HCT116 (cell line): Measurements from ENCODE around the gene EIF2AK2. TPM values are rescaled to one million over a fixed set of nuclear protein-coding genes. Genes with fewer than 3 reads are reported as not detected.

Experiments
- ATAC-seq: fragments of 200-7000 bp; cut with Tn5 transposase; 2 replicates; pipeline ENCODE4 v1.9.1; 2020; ENCODE audit warnings: mild to moderate bottlenecking, moderate library complexity
- BruUV-seq: library from RNA; stranded (reverse); fragments of 400-500 nt; replicated peaks from 2 replicates; lab custom pipeline; 2021; lab: Mats Ljungman, UMichigan
- CTCF ChIA-PET: fragments of 300-600 bp; sonication (Branson Sonifier 250); formaldehyde crosslinking; loops from one replicate; lab custom pipeline; 2021; ENCODE audit warnings: antibody characterized with exemption; lab: Charles Lee
- POLR2A ChIA-PET: fragments of 300-600, 350-600 bp; sonication (Branson Sonifier 250); formaldehyde crosslinking; loops from one replicate; lab custom pipeline; 2021; ENCODE audit warnings: antibody characterized with exemption; lab: Charles Lee
- RAD21 ChIA-PET, 2 experiments: fragments of 300-600 bp; sonication (Branson Sonifier 250); formaldehyde crosslinking; loops; one replicate each; lab custom pipeline; 2023; ENCODE audit warnings: low total read pairs in 2 of 2; ENCODE audit not compliant: uncharacterized antibody in 2 of 2, unreplicated experiment in 2 of 2, low non-redundant PET in 1 of 2; lab: Charles Lee
- DNase-seq: peaks from one replicate; pipeline ENCODE4 v3.0.0-alpha.2; 2010; ENCODE audit warnings: low read depth, low spot score
- H2AFZ ChIP-seq: fragments of 200-600 bp; shearing (Covaris generic), sonication (generic); 2 replicates; pipeline ENCODE4 v1.6.1; 2017; ENCODE audit warnings: low read depth, mixed run types, mixed read lengths, antibody characterized with exemption, low read length; ENCODE audit not compliant: poor library complexity, severe bottlenecking
- H3K27ac ChIP-seq: 2 replicates; pipeline ENCODE4 v1.5.1; 2012; ENCODE audit warnings: low read depth, low read length
- H3K27me3 ChIP-seq: fragments of 200-600 bp; sonication (generic); 2 replicates; pipeline ENCODE4 v1.6.1; 2016; ENCODE audit warnings: mixed run types, low read length, mixed read lengths; ENCODE audit not compliant: insufficient read depth
- H3K36me3 ChIP-seq, 2 experiments: fragments of 200-500 bp in 1 of 2; fragments of 200-600 bp in 1 of 2; sonication (Bioruptor generic) in 1 of 2; sonication (generic) in 1 of 2; 2 replicates each; pipeline versions ENCODE4 v1.5.1 to v1.6.1; 2014 to 2016; ENCODE audit warnings: low read length in 2 of 2, inconsistent platforms in 1 of 2, mixed read lengths in 1 of 2, mixed run types in 1 of 2; ENCODE audit not compliant: insufficient read depth in 2 of 2, control insufficient read depth in 1 of 2
- H3K4me1 ChIP-seq, 2 experiments: fragments of 200-600 bp in 1 of 2; sonication (generic) in 1 of 2; 2 replicates each; pipeline versions ENCODE4 v1.5.1 to v1.6.1; 2012 to 2017; ENCODE audit warnings: low read length in 2 of 2, inconsistent platforms in 1 of 2, mild to moderate bottlenecking in 1 of 2, mixed read lengths in 1 of 2, mixed run types in 1 of 2, moderate library complexity in 1 of 2; ENCODE audit not compliant: insufficient read depth in 2 of 2, control insufficient read depth in 1 of 2
- H3K4me2 ChIP-seq: fragments of 200-600 bp; sonication (generic); 2 replicates; pipeline ENCODE4 v1.6.1; 2017; ENCODE audit warnings: mixed run types, low read length, mixed read lengths
- H3K4me3 ChIP-seq, 2 experiments: fragments of 200-600 bp in 1 of 2; sonication (generic) in 1 of 2; replicated peaks in 1 of 2; 2 replicates each; pipeline ENCODE4 v1.5.1; 2011 to 2016; ENCODE audit warnings: low read length in 2 of 2, control low read depth in 1 of 2, low read depth in 1 of 2, mild to moderate bottlenecking in 1 of 2, mixed read lengths in 1 of 2, mixed run types in 1 of 2
- H3K79me2 ChIP-seq: fragments of 200-600 bp; sonication (generic); 2 replicates; pipeline ENCODE4 v1.6.1; 2017; ENCODE audit warnings: mild to moderate bottlenecking, mixed run types, low read length, moderate library complexity, mixed read lengths; ENCODE audit not compliant: insufficient read depth
- H3K9ac ChIP-seq: fragments of 200-600 bp; sonication (generic); 2 replicates; pipeline ENCODE4 v1.6.1; 2016; ENCODE audit warnings: low read length, mixed read lengths
- H3K9me2 ChIP-seq: fragments of 200-600 bp; sonication (generic), shearing (Covaris generic); 2 replicates; pipeline ENCODE4 v1.6.1; 2017; ENCODE audit warnings: mixed run types, mild to moderate bottlenecking, moderate library complexity; ENCODE audit not compliant: insufficient read depth
- H3K9me3 ChIP-seq, 2 experiments: fragments of 200-500 bp in 1 of 2; fragments of 200-600 bp in 1 of 2; sonication (Bioruptor generic) in 1 of 2; sonication (generic) in 1 of 2; 2 replicates each; pipeline ENCODE4 v1.6.1; 2014 to 2017; ENCODE audit warnings: low read length in 2 of 2, mixed read lengths in 2 of 2, inconsistent platforms in 1 of 2, low read depth in 1 of 2, mild to moderate bottlenecking in 1 of 2, mixed run types in 1 of 2, moderate library complexity in 1 of 2; ENCODE audit not compliant: control insufficient read depth in 1 of 2, insufficient read depth in 1 of 2
- H4K20me1 ChIP-seq: fragments of 200-600 bp; sonication (generic), shearing (Covaris generic); 2 replicates; pipeline ENCODE4 v1.6.1; 2017; ENCODE audit warnings: mixed run types, mild to moderate bottlenecking, moderate library complexity; ENCODE audit not compliant: insufficient read depth
- CBX3 ChIP-seq: IDR thresholded peaks from 2 replicates; pipeline ENCODE4 v1.6.1; 2012; ENCODE audit warnings: low read depth
- ELF1 ChIP-seq: IDR thresholded peaks from 2 replicates; pipeline ENCODE4 v1.6.1; 2012; ENCODE audit warnings: low read depth, borderline replicate concordance
- EZH2 ChIP-seq: fragments of 200-600 bp; sonication (generic); IDR thresholded peaks from 2 replicates; pipeline ENCODE4 v1.6.1; 2017; ENCODE audit warnings: antibody characterized with exemption, mixed run types
- POLR2A ChIP-seq: IDR thresholded peaks from 2 replicates; pipeline ENCODE4 v1.7.0; 2011; ENCODE audit warnings: borderline replicate concordance; ENCODE audit not compliant: insufficient read depth, insufficient read length; ENCODE audit errors: extremely low read depth
- SIN3A ChIP-seq: IDR thresholded peaks from 2 replicates; pipeline ENCODE4 v1.6.1; 2012; ENCODE audit warnings: low read depth
- SRF ChIP-seq: IDR thresholded peaks from 2 replicates; pipeline ENCODE4 v1.6.1; 2012; ENCODE audit warnings: low read depth
- TCF7L2 ChIP-seq: IDR thresholded peaks from 2 replicates; pipeline ENCODE4 v1.7.0; 2011; ENCODE audit warnings: borderline replicate concordance, inconsistent platforms; ENCODE audit not compliant: insufficient read depth, insufficient read length; ENCODE audit errors: extremely low read depth
- intact Hi-C: fragments of 100-400 bp; cut with micrococcal nuclease; formaldehyde crosslinking; loops from 2 replicates; pipeline ENCODE4 v1.10.0; 2022
- total RNA-seq: library from RNA; stranded (reverse); gene quantifications from one replicate; pipeline ENCODE4 v1.2.1, GENCODE V29; 2021; ENCODE audit not compliant: unreplicated experiment

Gene EIF2AK2
- total RNA-seq, 1 experiment from 2014 or later, result 40.7 TPM

GRCh38 chr2:37203708-37204107 lies 46.9 kb upstream of the EIF2AK2 start:
- POLR2A ChIA-PET, result no interaction called here

DNA sequence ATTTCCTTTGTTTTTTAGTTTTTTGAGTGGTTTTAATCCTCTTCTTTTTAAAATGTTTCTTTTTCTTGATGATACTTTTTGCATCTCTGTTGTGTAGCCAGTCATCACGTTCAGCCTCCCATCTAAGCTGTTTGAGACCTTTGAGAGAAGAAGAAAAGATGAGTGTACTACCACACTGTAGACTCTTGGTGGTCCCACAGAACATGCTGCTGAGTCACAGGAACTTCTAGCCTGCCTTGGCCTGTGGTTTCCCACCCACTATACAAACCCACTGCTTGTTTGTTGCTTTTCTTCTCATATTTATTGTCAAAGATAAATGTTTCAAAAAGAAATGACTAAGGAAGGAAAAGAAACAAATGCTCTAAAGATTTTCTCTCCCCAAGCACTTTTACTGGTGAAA lies 45.0 kb upstream of the EIF2AK2 start:
- Histone ChIP-seq H3K27ac (no peak overlapping the region), H3K9me2 (no peaks in the 10 kb centered on the region), H3K27me3 (no peaks in the 10 kb centered on the region), H3K9me3 (no peaks in the 10 kb centered on the region), H2AFZ (no peak overlapping the region), H3K9ac (no peak overlapping the region), H4K20me1 (no peaks in the 10 kb centered on the region; the same call in 1 of the 2 replicates), H3K4me3 (no peak overlapping the region)
- BruUV-seq, result no TSS peak
- ATAC-seq (no peak), DNase-seq (no peak)
- RAD21 ChIA-PET, result no interaction called here
- intact Hi-C loops, result no loop called here
- TF ChIP-seq ELF1 (no peak), SIN3A (no peak), CBX3 (no peak), TCF7L2 (no peak), POLR2A (no peak)
- TF ChIP-seq, all 23 proteins: peak for 0
- POLR2A ChIA-PET, result no interaction called here
- Histone ChIP-seq H3K4me1 (peaks cover 5 to 10% of the 10 kb centered on the region in 2 experiments; a peak in 2 of 4 replicates), H3K4me2 (no peak overlapping the region), H3K36me3 (peaks cover 29 to 48% of the 10 kb centered on the region in 2 experiments), H3K79me2 (peaks cover 98% of the 10 kb centered on the region)
- CTCF ChIA-PET, result no interaction called here

More at GRCh38 chr2:37203708-37204107, 46.9 kb upstream of the EIF2AK2 start:
- intact Hi-C loops, result no loop called here
- no peak for TF ChIP-seq EZH2
- no peak for TF ChIP-seq SRF
- TF ChIP-seq, all 23 proteins: peak for 0
- H3K4me2 ChIP-seq, result no peak overlapping the region
- no peaks in the 10 kb centered on the region for H3K9me2 ChIP-seq
- H3K4me1 ChIP-seq, result no peaks in the 10 kb centered on the region
- ChIA-PET RAD21 (no interaction called here), CTCF (no interaction called here)
- H4K20me1 ChIP-seq, result no peaks in the 10 kb centered on the region; the same call in 1 of the 2 replicates
- DNase-seq, result no peak
- H3K27ac ChIP-seq, result no peak overlapping the region
- BruUV-seq, result no TSS peak
- peaks cover 31 to 64% of the 10 kb centered on the region in 2 experiments for H3K36me3 ChIP-seq
- no peaks in the 10 kb centered on the region for H3K9me3 ChIP-seq
- H3K79me2 ChIP-seq, result peaks cover 98% of the 10 kb centered on the region
- no peak overlapping the region for H3K4me3 ChIP-seq
- no peaks in the 10 kb centered on the region for H3K27me3 ChIP-seq
- H2AFZ ChIP-seq, result no peak overlapping the region
- no peak overlapping the region for H3K9ac ChIP-seq
- ATAC-seq, result no peak
